Measurements from ENCODE around the gene TKTL1.

DNA sequence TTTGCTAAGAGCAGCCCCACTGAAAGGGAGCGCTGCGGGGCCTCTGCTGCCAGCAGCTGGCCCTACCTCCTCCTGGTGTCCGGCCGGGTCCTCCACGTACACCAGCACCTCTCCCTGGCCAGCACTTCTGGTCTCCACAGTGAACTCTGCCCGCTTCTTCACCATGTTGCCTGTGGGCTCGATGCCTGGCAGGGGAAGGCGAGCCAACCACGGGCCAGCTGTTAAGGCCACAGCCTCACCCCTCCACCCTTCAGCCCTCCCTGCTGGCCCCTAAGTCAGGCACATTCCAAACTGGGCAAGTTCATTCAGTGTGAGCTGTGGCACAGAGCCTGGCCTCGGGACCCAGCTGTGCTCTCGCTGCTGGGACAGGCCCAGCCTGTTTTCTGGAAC is 71.1 kb downstream of the TKTL1 start:
- TF ChIP-seq, protein P1, sequence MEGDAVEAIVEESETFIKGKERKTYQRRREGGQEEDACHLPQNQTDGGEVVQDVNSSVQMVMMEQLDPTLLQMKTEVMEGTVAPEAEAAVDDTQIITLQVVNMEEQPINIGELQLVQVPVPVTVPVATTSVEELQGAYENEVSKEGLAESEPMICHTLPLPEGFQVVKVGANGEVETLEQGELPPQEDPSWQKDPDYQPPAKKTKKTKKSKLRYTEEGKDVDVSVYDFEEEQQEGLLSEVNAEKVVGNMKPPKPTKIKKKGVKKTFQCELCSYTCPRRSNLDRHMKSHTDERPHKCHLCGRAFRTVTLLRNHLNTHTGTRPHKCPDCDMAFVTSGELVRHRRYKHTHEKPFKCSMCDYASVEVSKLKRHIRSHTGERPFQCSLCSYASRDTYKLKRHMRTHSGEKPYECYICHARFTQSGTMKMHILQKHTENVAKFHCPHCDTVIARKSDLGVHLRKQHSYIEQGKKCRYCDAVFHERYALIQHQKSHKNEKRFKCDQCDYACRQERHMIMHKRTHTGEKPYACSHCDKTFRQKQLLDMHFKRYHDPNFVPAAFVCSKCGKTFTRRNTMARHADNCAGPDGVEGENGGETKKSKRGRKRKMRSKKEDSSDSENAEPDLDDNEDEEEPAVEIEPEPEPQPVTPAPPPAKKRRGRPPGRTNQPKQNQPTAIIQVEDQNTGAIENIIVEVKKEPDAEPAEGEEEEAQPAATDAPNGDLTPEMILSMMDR (IDR thresholded peaks at IDR 0.05): no peak
- TF ChIP-seq EP300 (IDR thresholded peaks at IDR 0.05) (no peak), POLR2AphosphoS5 (IDR thresholded peaks at IDR 0.05) (peak; percentile 42), POLR2A (IDR thresholded peaks at IDR 0.05) (no peak)
